Activated CD8-positive, alpha-beta T cell treated with anti-CD3 and anti-CD28 coated beads for 36 hours (primary cell): ENCODE results near the gene SLC35B3. TPM values are rescaled to one million over a fixed set of nuclear protein-coding genes. Genes with fewer than 3 reads are reported as not detected.
"Not testable (repeated sequence)": the region's sequence is repeated elsewhere in the genome, so short reads cannot be mapped to it uniquely, and the experiment has no call there.

Experiments
- ATAC-seq: fragments of 200-7000 bp; cut with Tn5 transposase; one replicate; pipeline ENCODE4 v1.10.0; 2021; ENCODE audit warnings: mild to moderate bottlenecking, moderate library complexity
- CTCF ChIA-PET: fragments of 350-600 bp; sonication (Branson Sonifier 250); formaldehyde crosslinking; loops from one replicate; lab custom pipeline; 2021; ENCODE audit warnings: antibody characterized with exemption; lab: Charles Lee
- POLR2A ChIA-PET: fragments of 350-600 bp; sonication (Branson Sonifier 250); formaldehyde crosslinking; loops from one replicate; lab custom pipeline; 2021; ENCODE audit warnings: antibody characterized with exemption; lab: Charles Lee
- DNase-seq: peaks from one replicate; pipeline ENCODE4 v3.0.0-alpha.2; 2020
- H3K27ac Mint-ChIP-seq: one replicate; pipeline ENCODE4 v1.8.0; 2021; ENCODE audit warnings: mild to moderate bottlenecking, mixed read lengths
- H3K27me3 Mint-ChIP-seq: one replicate; pipeline ENCODE4 v1.8.0; 2021; ENCODE audit warnings: mixed read lengths
- H3K36me3 Mint-ChIP-seq: one replicate; pipeline ENCODE4 v1.8.0; 2021; ENCODE audit warnings: low read depth, mixed read lengths
- H3K4me1 Mint-ChIP-seq: one replicate; pipeline ENCODE4 v1.8.0; 2021; ENCODE audit warnings: low read depth, mixed read lengths
- H3K4me3 Mint-ChIP-seq: one replicate; pipeline ENCODE4 v1.8.0; 2021; ENCODE audit warnings: mild to moderate bottlenecking, moderate library complexity, mixed read lengths
- H3K9me3 Mint-ChIP-seq: one replicate; pipeline ENCODE4 v1.8.0; 2021; ENCODE audit warnings: mixed read lengths
- CTCF ChIP-seq: fragments of 200-600 bp; IDR thresholded peaks from one replicate; pipeline ENCODE4 v1.8.0; 2022; ENCODE audit warnings: antibody characterized with exemption, mild to moderate bottlenecking
- intact Hi-C: fragments of 100-400 bp; cut with micrococcal nuclease; formaldehyde crosslinking; loops from one replicate; pipeline ENCODE4 v1.10.0; 2022
- total RNA-seq, 2 experiments: library from RNA; stranded (reverse); gene quantifications; one replicate each; pipeline ENCODE4 v1.2.3, GENCODE V29; 2021

Gene SLC35B3
- total RNA-seq, 2 experiments from 2014 or later = 7.1 to 7.8 TPM

GRCh38 chr6:8436966-8437365, 1.6 kb upstream of the SLC35B3 start:
- peaks cover 27% of the 10 kb centered on the region for H3K4me1 Mint-ChIP-seq
- no peak for TF ChIP-seq CTCF
- peaks cover 21% of the 10 kb centered on the region for H3K36me3 Mint-ChIP-seq
- H3K27me3 Mint-ChIP-seq = no peaks in the 10 kb centered on the region
- ATAC-seq = no peak
- no peak overlapping the region for H3K4me3 Mint-ChIP-seq
- ChIA-PET POLR2A (no interaction called here), CTCF (no interaction called here)
- intact Hi-C loops = loop anchor here (10.0 kb wide), 1 partner anchor 332 kb away; the partner anchor contains the start of gene EEF1E1
- DNase-seq = no peak
- H3K27ac Mint-ChIP-seq = no peak overlapping the region
- peaks cover 1% of the 10 kb centered on the region for H3K9me3 Mint-ChIP-seq

GRCh38 chr6:8435845-8436168, 462 bp upstream of the SLC35B3 start:
- H3K4me1 Mint-ChIP-seq = peaks cover 32% of the 10 kb centered on the region
- ATAC-seq = no peak
- CTCF ChIA-PET = no interaction called here

GRCh38 chr6:8434727-8435092, 635 bp downstream of the SLC35B3 start:
- ChIA-PET CTCF (no interaction called here), POLR2A (no interaction called here)
- peak; percentile 6 for ATAC-seq
- Mint-ChIP-seq H3K9me3 (peaks cover 1% of the 10 kb centered on the region), H3K36me3 (peaks cover 31% of the 10 kb centered on the region), H3K27me3 (no peaks in the 10 kb centered on the region), H3K4me3 (peak overlapping the region; percentile 82), H3K4me1 (peaks cover 32% of the 10 kb centered on the region), H3K27ac (peak overlapping the region; percentile 93)
- intact Hi-C loops = loop anchor here (10.0 kb wide), 1 partner anchor 330 kb away; the partner anchor contains the start of gene EEF1E1
- DNase-seq = no peak
- no peak for TF ChIP-seq CTCF

More at GRCh38 chr6:8435845-8436168, 462 bp upstream of the SLC35B3 start:
- Mint-ChIP-seq H3K4me3 (peak overlapping the region; percentile 82), H3K36me3 (peaks cover 29% of the 10 kb centered on the region), H3K27me3 (no peaks in the 10 kb centered on the region), H3K27ac (peak overlapping the region; percentile 93), H3K9me3 (peaks cover 1% of the 10 kb centered on the region)
- POLR2A ChIA-PET = no interaction called here
- intact Hi-C loops = loop anchor here (10.0 kb wide), 1 partner anchor 331 kb away; the partner anchor contains the start of gene EEF1E1
- no peak for DNase-seq
- no peak for TF ChIP-seq CTCF

- Mint-ChIP-seq H3K27me3 (no peaks in the 10 kb centered on the region), H3K4me1 (peaks cover 32% of the 10 kb centered on the region), H3K9me3 (peaks cover 1% of the 10 kb centered on the region), H3K36me3 (peaks cover 35% of the 10 kb centered on the region), H3K27ac (no peak overlapping the region), H3K4me3 (no peak overlapping the region)
- no peak for TF ChIP-seq CTCF
- intact Hi-C loops = loop anchor here (10.0 kb wide), 1 partner anchor 328 kb away; the partner anchor contains the start of gene EEF1E1
- ATAC-seq (no peak), DNase-seq (no peak)
- ChIA-PET CTCF (interaction anchor here (0.6 to 1.4 kb wide), 3 partner anchors 9 to 582 kb away, joined by 3 read pairs; no protein-coding TSS in a partner anchor), POLR2A (no interaction called here)
These were observed 2.7 kb downstream of the SLC35B3 start for GRCh38 chr6:8432614-8433013.

- Mint-ChIP-seq H3K27ac (no peak overlapping the region), H3K9me3 (no peaks in the 10 kb centered on the region), H3K4me3 (no peak overlapping the region), H3K36me3 (peaks cover 45% of the 10 kb centered on the region), H3K4me1 (peaks cover 23% of the 10 kb centered on the region), H3K27me3 (no peaks in the 10 kb centered on the region)
- ChIA-PET CTCF (no interaction called here), POLR2A (no interaction called here)
- no peak for ATAC-seq
- no peak for DNase-seq
- TF ChIP-seq CTCF = no peak
- intact Hi-C loops = loop anchor here (10.0 kb wide), 1 partner anchor 325 kb away; the partner anchor contains the start of gene EEF1E1
These were observed 5.5 kb downstream of the SLC35B3 start for GRCh38 chr6:8429821-8430220.

GRCh38 chr6:8426544-8426943, 8.8 kb downstream of the SLC35B3 start:
- H3K9me3 Mint-ChIP-seq, H3K27me3 Mint-ChIP-seq, CTCF ChIA-PET, H3K27ac Mint-ChIP-seq, intact Hi-C loops, POLR2A ChIA-PET, ATAC-seq, H3K4me3 Mint-ChIP-seq, DNase-seq, H3K4me1 Mint-ChIP-seq: not testable (repeated sequence)
- H3K36me3 Mint-ChIP-seq = peaks cover 30% of the 10 kb centered on the region
